ENCODE data around the gene HIF3A.

DNA sequence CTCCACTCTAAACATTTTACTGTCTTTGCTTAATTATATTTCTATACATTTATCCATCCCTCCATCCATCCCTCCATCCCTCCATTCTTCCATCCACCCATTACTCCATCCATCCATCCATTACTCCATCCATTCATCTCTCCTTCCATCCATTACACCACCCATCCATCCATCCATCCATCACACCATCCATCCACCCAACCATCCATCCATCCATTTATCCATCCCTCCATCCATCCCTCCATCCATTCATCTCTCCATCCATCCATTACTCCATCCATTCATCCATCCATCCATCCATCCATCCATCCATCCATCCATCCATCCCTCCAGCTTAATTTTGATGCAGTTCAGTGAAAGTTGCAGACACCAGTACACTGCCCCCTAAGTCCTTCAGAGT is 5.0 kb upstream of the HIF3A start:
- TF ChIP-seq, protein P1, sequence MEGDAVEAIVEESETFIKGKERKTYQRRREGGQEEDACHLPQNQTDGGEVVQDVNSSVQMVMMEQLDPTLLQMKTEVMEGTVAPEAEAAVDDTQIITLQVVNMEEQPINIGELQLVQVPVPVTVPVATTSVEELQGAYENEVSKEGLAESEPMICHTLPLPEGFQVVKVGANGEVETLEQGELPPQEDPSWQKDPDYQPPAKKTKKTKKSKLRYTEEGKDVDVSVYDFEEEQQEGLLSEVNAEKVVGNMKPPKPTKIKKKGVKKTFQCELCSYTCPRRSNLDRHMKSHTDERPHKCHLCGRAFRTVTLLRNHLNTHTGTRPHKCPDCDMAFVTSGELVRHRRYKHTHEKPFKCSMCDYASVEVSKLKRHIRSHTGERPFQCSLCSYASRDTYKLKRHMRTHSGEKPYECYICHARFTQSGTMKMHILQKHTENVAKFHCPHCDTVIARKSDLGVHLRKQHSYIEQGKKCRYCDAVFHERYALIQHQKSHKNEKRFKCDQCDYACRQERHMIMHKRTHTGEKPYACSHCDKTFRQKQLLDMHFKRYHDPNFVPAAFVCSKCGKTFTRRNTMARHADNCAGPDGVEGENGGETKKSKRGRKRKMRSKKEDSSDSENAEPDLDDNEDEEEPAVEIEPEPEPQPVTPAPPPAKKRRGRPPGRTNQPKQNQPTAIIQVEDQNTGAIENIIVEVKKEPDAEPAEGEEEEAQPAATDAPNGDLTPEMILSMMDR (IDR thresholded peaks at IDR 0.05), result no peak
- TF ChIP-seq POLR2A (IDR thresholded peaks at IDR 0.05), result no peak

Measured in thyroid gland (tissue), 4 donors.